Trophoblast cell (in vitro differentiated cells and primary cell): ENCODE data around the gene DENND10.

ENCODE experiments used
- DNase-seq, 2 donors: peaks; one replicate each; pipeline ENCODE4 v3.0.0-alpha.2; 2016
- H2AFZ ChIP-seq: 2 replicates; pipeline ENCODE4 v1.6.1; 2013; ENCODE audit warnings: low read length, moderate library complexity, mild to moderate bottlenecking; ENCODE audit not compliant: insufficient read depth, poor library complexity
- H2AK5ac ChIP-seq: 2 replicates; pipeline ENCODE4 v1.6.1; 2013; ENCODE audit warnings: mild to moderate bottlenecking, low read length
- H2BK120ac ChIP-seq: 2 replicates; pipeline ENCODE4 v1.6.1; 2013; ENCODE audit warnings: low read length, mild to moderate bottlenecking, moderate library complexity; ENCODE audit not compliant: insufficient read depth, poor library complexity
- H2BK12ac ChIP-seq: 2 replicates; pipeline ENCODE4 v1.6.1; 2013; ENCODE audit warnings: mild to moderate bottlenecking, low read length, moderate library complexity
- H2BK5ac ChIP-seq: 2 replicates; pipeline ENCODE4 v1.6.1; 2013; ENCODE audit warnings: low read length, low read depth, moderate library complexity, mild to moderate bottlenecking; ENCODE audit not compliant: poor library complexity
- H3K14ac ChIP-seq: 2 replicates; pipeline ENCODE4 v1.6.1; 2013; ENCODE audit warnings: mild to moderate bottlenecking, low read length
- H3K18ac ChIP-seq: 2 replicates; pipeline ENCODE4 v1.6.1; 2013; ENCODE audit warnings: mild to moderate bottlenecking, low read length
- H3K23ac ChIP-seq: 2 replicates; pipeline ENCODE4 v1.6.1; 2013; ENCODE audit warnings: low read length
- H3K27ac ChIP-seq: 2 replicates; pipeline ENCODE4 v1.5.1; 2013; ENCODE audit warnings: low read depth, mild to moderate bottlenecking, inconsistent platforms, low read length, moderate library complexity
- H3K27me3 ChIP-seq: 2 replicates; pipeline ENCODE4 v1.6.1; 2013; ENCODE audit warnings: inconsistent platforms, mild to moderate bottlenecking, low read length, moderate library complexity; ENCODE audit not compliant: insufficient read depth
- H3K36me3 ChIP-seq, 2 experiments: 1 replicate in 1 of 2; 2 replicates in 1 of 2; pipeline ENCODE4 v1.6.1; 2013; ENCODE audit warnings: low read length in 2 of 2, mild to moderate bottlenecking in 2 of 2, moderate library complexity in 1 of 2; ENCODE audit not compliant: insufficient read depth in 2 of 2, control insufficient read depth in 1 of 2
- H3K4ac ChIP-seq: 2 replicates; pipeline ENCODE4 v1.6.1; 2013; ENCODE audit warnings: low read depth, mild to moderate bottlenecking, low read length, moderate library complexity
- H3K4me1 ChIP-seq, 2 experiments: 1 replicate in 1 of 2; 2 replicates in 1 of 2; pipeline ENCODE4 v1.6.1; 2013; ENCODE audit warnings: low read length in 2 of 2, mild to moderate bottlenecking in 2 of 2, moderate library complexity in 1 of 2; ENCODE audit not compliant: insufficient read depth in 2 of 2, control insufficient read depth in 1 of 2
- H3K4me2 ChIP-seq: 2 replicates; pipeline ENCODE4 v1.6.1; 2013; ENCODE audit warnings: inconsistent platforms, mild to moderate bottlenecking, low read length, moderate library complexity
- H3K4me3 ChIP-seq: 2 replicates; pipeline ENCODE4 v1.5.1; 2013; ENCODE audit warnings: mild to moderate bottlenecking, low read depth, low read length, inconsistent platforms
- H3K79me1 ChIP-seq: one replicate; pipeline ENCODE4 v1.6.1; 2013; ENCODE audit warnings: low read length
- H3K79me2 ChIP-seq: 2 replicates; pipeline ENCODE4 v1.6.1; 2013; ENCODE audit warnings: low read length, mild to moderate bottlenecking; ENCODE audit not compliant: control insufficient read depth, insufficient read depth, poor library complexity
- H3K9ac ChIP-seq: 2 replicates; pipeline ENCODE4 v1.6.1; 2013; ENCODE audit warnings: mild to moderate bottlenecking, low read length
- H3K9me3 ChIP-seq: 2 replicates; pipeline ENCODE4 v1.6.1; 2013; ENCODE audit warnings: low read depth, mild to moderate bottlenecking, control low read depth, inconsistent platforms, low read length; ENCODE audit not compliant: insufficient read depth
- H4K12ac ChIP-seq: 2 replicates; pipeline ENCODE4 v1.6.1; 2013; ENCODE audit warnings: low read depth, mild to moderate bottlenecking, low read length, moderate library complexity
- H4K8ac ChIP-seq: 2 replicates; pipeline ENCODE4 v1.6.1; 2013; ENCODE audit warnings: low read depth, mild to moderate bottlenecking, low read length, moderate library complexity
- H4K91ac ChIP-seq: one replicate; pipeline ENCODE4 v1.6.1; 2013; ENCODE audit warnings: low read depth, mild to moderate bottlenecking, low read length, moderate library complexity
- WGBS: extraction: QIAGEN DNeasy Blood & Tissue Kit; methylation state at CpG from one replicate; pipeline ENCODE4 v1.1.7; 2013; ENCODE audit warnings: missing lambda C conversion rate; ENCODE audit not compliant: insufficient read length, insufficient coverage; ENCODE audit errors: extremely low coverage; 5-methylcytosine and 5-hydroxymethylcytosine counted together

Gene DENND10

DNA sequence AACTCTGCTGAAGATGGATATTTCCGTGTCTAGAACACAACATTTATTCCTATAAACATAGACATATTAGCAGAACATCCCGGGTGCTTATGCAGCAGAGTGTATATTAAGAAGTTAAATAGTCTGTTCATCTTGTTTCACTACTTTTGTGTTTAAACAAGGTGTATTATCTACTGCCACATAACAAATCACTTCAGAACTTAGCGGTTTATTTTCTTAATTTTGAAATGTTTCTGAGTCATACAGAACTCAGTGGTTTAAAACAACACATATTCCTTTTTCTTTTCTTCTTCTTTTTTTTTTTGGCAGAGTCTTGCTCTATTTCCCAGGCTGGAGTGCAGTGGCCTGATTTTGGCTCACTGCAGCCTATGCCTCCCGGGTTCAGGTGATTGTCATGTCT is 25.8 kb downstream of the DENND10 start:
- Histone ChIP-seq H2BK120ac (no peak overlapping the region), H3K79me1 (no peaks in the 10 kb centered on the region), H3K9me3 (no peaks in the 10 kb centered on the region), H2AFZ (no peak overlapping the region), H3K27me3 (no peaks in the 10 kb centered on the region), H4K91ac (no peak overlapping the region), H3K18ac (no peak overlapping the region), H3K4me3 (no peak overlapping the region), H2BK5ac (no peak overlapping the region), H3K4ac (no peak overlapping the region), H3K4me1 (no peaks in the 10 kb centered on the region), H3K9ac (no peak overlapping the region), H3K27ac (no peak overlapping the region), H3K36me3 (peaks cover 45 to 52% of the 10 kb centered on the region in 2 experiments), H3K23ac (no peak overlapping the region), H3K14ac (no peak overlapping the region), H4K12ac (no peak overlapping the region), H3K4me2 (no peak overlapping the region), H3K79me2 (no peaks in the 10 kb centered on the region), H2AK5ac (no peak overlapping the region), H2BK12ac (no peak overlapping the region), H4K8ac (no peak overlapping the region)
- no CpG with 5 or more reads among the region's 4 CpGs for WGBS
- DNase-seq, result no peak

DNA sequence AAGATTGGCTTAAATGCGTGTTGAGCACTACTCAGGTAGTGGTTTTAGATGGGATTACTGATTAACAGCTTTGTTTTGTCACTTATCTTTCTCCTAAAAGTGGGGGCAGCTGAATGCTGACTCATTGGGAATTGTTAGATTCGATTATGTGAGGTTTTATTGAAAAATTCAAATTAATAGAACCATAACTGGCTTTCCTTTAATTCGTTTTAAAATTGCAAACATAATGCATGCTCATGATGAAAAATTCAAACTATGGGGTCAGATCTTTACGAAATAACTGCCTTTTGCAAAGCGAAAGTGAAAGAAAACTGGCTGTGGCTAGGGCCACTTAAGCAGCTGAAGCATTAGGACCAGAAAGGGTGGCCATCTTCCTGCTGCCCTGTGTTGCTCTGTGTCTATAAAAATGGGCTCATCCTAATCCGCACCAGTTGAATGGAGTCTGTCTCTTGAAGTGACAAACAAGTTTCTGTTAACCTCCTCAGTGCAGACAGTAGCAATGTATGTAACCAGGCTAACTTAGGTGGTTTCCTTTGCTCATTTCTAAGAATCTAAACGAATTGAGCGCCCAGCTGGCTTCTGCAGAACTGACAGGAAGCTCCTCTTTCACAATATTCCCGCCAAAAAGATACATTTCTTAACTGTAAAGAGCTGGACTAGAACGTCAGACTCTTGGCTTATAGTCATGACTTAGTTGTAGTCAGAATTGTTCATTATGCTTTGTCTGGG is 27.8 kb downstream of the DENND10 start:
- Histone ChIP-seq H2BK5ac (no peak overlapping the region), H3K23ac (no peak overlapping the region), H3K36me3 (peaks cover 43 to 49% of the 10 kb centered on the region in 2 experiments), H4K91ac (no peak overlapping the region), H2AFZ (no peak overlapping the region), H3K4me2 (no peak overlapping the region), H3K9ac (no peak overlapping the region), H4K8ac (no peak overlapping the region), H4K12ac (no peak overlapping the region), H3K4me1 (no peaks in the 10 kb centered on the region), H3K27me3 (no peaks in the 10 kb centered on the region), H3K27ac (no peak overlapping the region), H3K9me3 (no peaks in the 10 kb centered on the region), H2BK120ac (no peak overlapping the region), H3K18ac (no peak overlapping the region), H3K14ac (no peak overlapping the region), H2BK12ac (no peak overlapping the region), H3K4me3 (no peak overlapping the region), H3K79me2 (no peaks in the 10 kb centered on the region), H3K4ac (no peak overlapping the region), H2AK5ac (no peak overlapping the region), H3K79me1 (no peaks in the 10 kb centered on the region)
- WGBS, result no CpG with 5 or more reads among the region's 10 CpGs
- DNase-seq, result peak in 1 of 2 donors; percentile 56

DNA sequence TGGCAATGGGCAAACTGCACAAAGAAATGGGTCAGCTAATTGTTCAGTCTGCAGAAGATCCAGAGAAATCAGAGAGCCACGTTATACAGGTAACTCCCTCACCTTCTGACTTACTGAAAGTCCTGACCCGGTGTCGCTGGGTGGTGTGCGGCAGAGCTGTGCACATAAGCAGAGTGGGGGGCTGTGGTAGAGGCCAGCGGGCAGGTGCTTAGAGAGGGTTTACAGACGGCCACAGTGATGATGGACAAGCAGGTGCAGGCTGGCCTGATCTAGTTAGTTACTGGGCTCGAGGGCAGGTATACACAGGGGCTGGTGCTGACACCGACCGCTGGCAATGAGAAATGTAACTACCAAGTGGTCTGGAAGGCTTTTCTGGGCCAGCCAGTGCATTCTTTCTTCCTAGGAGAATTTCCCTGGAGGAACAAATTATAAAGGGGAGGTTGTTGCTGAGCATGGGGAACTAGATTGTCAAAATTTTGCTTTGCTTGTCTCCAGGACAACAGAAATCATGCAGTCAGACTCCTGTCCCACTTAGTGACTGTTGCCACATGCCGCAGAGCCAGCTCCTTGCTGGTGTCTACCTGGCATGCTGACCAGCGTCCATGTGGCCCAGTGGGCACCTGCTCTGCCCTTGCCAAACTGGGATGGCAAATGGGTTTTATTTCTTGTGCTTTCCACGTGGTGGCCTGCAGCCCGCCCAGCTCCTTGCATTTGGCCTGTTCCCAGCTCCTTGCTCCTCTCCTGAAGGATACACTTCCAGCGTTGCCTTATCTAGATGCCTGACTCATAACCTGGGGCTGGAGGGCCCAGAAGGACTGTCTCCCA is 28.8 kb downstream of the DENND10 start:
- H3K14ac ChIP-seq, result no peak overlapping the region
- no peak overlapping the region for H2AFZ ChIP-seq
- peak; percentile 14 to 62 for DNase-seq
- H3K23ac ChIP-seq, result no peak overlapping the region
- H3K36me3 ChIP-seq, result peaks cover 35 to 47% of the 10 kb centered on the region in 2 experiments
- no peak overlapping the region for H4K8ac ChIP-seq
- peak overlapping the region; percentile 53 for H3K9ac ChIP-seq
- no peak overlapping the region for H2BK12ac ChIP-seq
- no peak overlapping the region for H4K12ac ChIP-seq
- H2AK5ac ChIP-seq, result no peak overlapping the region
- H4K91ac ChIP-seq, result no peak overlapping the region
- no peak overlapping the region for H3K27ac ChIP-seq
- H3K79me1 ChIP-seq, result no peaks in the 10 kb centered on the region
- H3K79me2 ChIP-seq, result no peaks in the 10 kb centered on the region
- no peaks in the 10 kb centered on the region for H3K9me3 ChIP-seq
- no CpG with 5 or more reads among the region's 14 CpGs for WGBS
- H3K27me3 ChIP-seq, result no peaks in the 10 kb centered on the region
- no peak overlapping the region for H3K4me2 ChIP-seq
- H2BK5ac ChIP-seq, result no peak overlapping the region
- H3K4me1 ChIP-seq, result no peaks in the 10 kb centered on the region
- H3K4me3 ChIP-seq, result peak overlapping the region; percentile 31
- H2BK120ac ChIP-seq, result no peak overlapping the region
- no peak overlapping the region for H3K4ac ChIP-seq
- no peak overlapping the region for H3K18ac ChIP-seq

DNA sequence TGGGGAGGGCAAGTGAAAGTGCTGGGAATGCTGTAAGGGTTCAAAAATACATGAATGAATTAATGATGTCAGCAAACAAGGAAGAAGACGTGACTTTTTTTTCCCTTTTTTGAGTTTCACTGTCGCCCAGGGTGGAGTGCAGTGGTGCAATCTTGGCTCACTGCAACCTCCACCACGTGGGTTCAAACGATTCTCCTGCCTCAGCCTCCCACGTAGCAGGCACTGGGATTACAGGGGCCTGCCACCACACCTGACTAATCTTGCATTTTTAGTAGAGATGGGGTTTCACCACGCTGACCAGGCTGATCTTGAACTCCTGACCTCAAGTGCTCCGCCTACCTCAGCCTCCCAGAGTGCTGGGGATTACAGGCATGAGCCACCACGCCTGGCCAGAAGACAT is 30.0 kb downstream of the DENND10 start:
- no peak overlapping the region for H3K14ac ChIP-seq
- no peak overlapping the region for H2BK12ac ChIP-seq
- H4K91ac ChIP-seq, result no peak overlapping the region
- no peak overlapping the region for H3K18ac ChIP-seq
- H3K9ac ChIP-seq, result no peak overlapping the region
- no peak overlapping the region for H3K27ac ChIP-seq
- no CpG with 5 or more reads among the region's 8 CpGs for WGBS
- H3K4me1 ChIP-seq, result no peaks in the 10 kb centered on the region
- H3K27me3 ChIP-seq, result no peaks in the 10 kb centered on the region
- no peak overlapping the region for H3K4me2 ChIP-seq
- no peaks in the 10 kb centered on the region for H3K79me1 ChIP-seq
- no peaks in the 10 kb centered on the region for H3K79me2 ChIP-seq
- no peak overlapping the region for H4K8ac ChIP-seq
- H3K9me3 ChIP-seq, result no peaks in the 10 kb centered on the region
- no peak overlapping the region for H2BK5ac ChIP-seq
- no peak overlapping the region for H3K4ac ChIP-seq
- H4K12ac ChIP-seq, result no peak overlapping the region
- H3K4me3 ChIP-seq, result no peak overlapping the region
- H2AFZ ChIP-seq, result no peak overlapping the region
- DNase-seq, result no peak
- no peak overlapping the region for H2BK120ac ChIP-seq
- H2AK5ac ChIP-seq, result no peak overlapping the region
- peaks cover 28 to 40% of the 10 kb centered on the region in 2 experiments for H3K36me3 ChIP-seq
- no peak overlapping the region for H3K23ac ChIP-seq
